ENCODE results near the gene UGP2. TPM values are rescaled to one million over a fixed set of nuclear protein-coding genes. Genes with fewer than 3 reads are reported as not detected.

The UGP2 gene
- total and polyA plus RNA-seq, 2 of the 4 experiments (the other 2 are of a cell fraction), result 45.0 to 58.8 TPM

- Histone ChIP-seq H3K4ac (ENCODE audit: low read depth, low read length) (no peak overlapping the region), H4K91ac (ENCODE audit: insufficient read depth, low read depth, low read length) (no peak overlapping the region), H3K4me3 (ENCODE audit: insufficient read depth, low read depth, low read length) (no peak overlapping the region), H2BK5ac (ENCODE audit: low read depth, low read length, poor library complexity, severe bottlenecking) (no peak overlapping the region), H2AK9ac (replicated peaks; ENCODE audit: low read depth, low read length, poor library complexity) (no peak overlapping the region), H3K14ac (replicated peaks; ENCODE audit: low read depth, low read length) (no peak overlapping the region), H2BK120ac (ENCODE audit: low read depth, low read length) (no peak overlapping the region), H4K5ac (ENCODE audit: low read depth, low read length) (no peak overlapping the region), H3K36me3 (ENCODE audit: control insufficient read depth, insufficient read depth, low read length) (no peaks in the 10 kb centered on the region), H2AK5ac (ENCODE audit: low read depth, low read length) (no peak overlapping the region), H4K8ac (ENCODE audit: low read depth in 2 of 2, low read length in 2 of 2) (no peak overlapping the region), H3K4me2 (ENCODE audit: low read depth, low read length) (no peak overlapping the region), H2BK20ac (ENCODE audit: low read depth, low read length) (no peak overlapping the region), H3K9me3 (ENCODE audit: control insufficient read depth, insufficient read depth, low read length) (no peaks in the 10 kb centered on the region), H2AFZ (replicated peaks; ENCODE audit: low read length, poor library complexity) (no peak overlapping the region), H4K20me1 (ENCODE audit: insufficient read depth, low read length) (no peaks in the 10 kb centered on the region), H3K27me3 (ENCODE audit: control insufficient read depth, insufficient read depth, low read length) (no peaks in the 10 kb centered on the region), H3K4me1 (ENCODE audit: control insufficient read depth, insufficient read depth, low read length) (peaks cover 3% of the 10 kb centered on the region), H3K9me1 (ENCODE audit: insufficient read depth, low read length) (0 out of 2 replicates have a peak, but pooled peaks cover under 1% of the 10 kb centered on the region), H3K9ac (ENCODE audit: low read depth, low read length) (no peak overlapping the region), H3K18ac (ENCODE audit: low read depth, low read length) (no peak overlapping the region), H3K56ac (ENCODE audit: extremely low read depth, insufficient read depth, low read length) (no peak overlapping the region), H3K27ac (ENCODE audit: insufficient read depth, low read length) (no peak overlapping the region), H2BK15ac (ENCODE audit: low read depth, low read length) (no peak overlapping the region), H3K79me1 (ENCODE audit: low read depth in 1 of 2, low read length in 2 of 2) (no peaks in the 10 kb centered on the region), H3K23ac (ENCODE audit: low read depth, low read length) (no peak overlapping the region)
- WGBS, 2 experiments (ENCODE audit: extremely low coverage in 2 of 2, insufficient read length in 1 of 2), result 100% methylated on average over 1 of the region's 3 CpGs; no CpG with 5 or more reads in 1 of the 2 experiments
- ChIA-PET POLR2A (ENCODE audit: unreplicated experiment) (no interaction called here), CTCF (interaction anchor here (1.7 kb wide), 1 partner anchor 21 kb away, joined by 3 read pairs; the partner anchor contains the start of gene UGP2)
- no peak for TF ChIP-seq RFX5 (IDR thresholded peaks at IDR 0.05; ENCODE audit: low read depth, low read length)
- no peak for TF ChIP-seq POLR2A (IDR thresholded peaks at IDR 0.05; ENCODE audit: low read depth, low read length)
- TF ChIP-seq, protein P1, sequence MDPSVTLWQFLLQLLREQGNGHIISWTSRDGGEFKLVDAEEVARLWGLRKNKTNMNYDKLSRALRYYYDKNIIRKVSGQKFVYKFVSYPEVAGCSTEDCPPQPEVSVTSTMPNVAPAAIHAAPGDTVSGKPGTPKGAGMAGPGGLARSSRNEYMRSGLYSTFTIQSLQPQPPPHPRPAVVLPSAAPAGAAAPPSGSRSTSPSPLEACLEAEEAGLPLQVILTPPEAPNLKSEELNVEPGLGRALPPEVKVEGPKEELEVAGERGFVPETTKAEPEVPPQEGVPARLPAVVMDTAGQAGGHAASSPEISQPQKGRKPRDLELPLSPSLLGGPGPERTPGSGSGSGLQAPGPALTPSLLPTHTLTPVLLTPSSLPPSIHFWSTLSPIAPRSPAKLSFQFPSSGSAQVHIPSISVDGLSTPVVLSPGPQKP (IDR thresholded peaks at IDR 0.05; ENCODE audit: borderline replicate concordance, low read depth, low read length), result no peak
- no peak for TF ChIP-seq RCOR1 (IDR thresholded peaks at IDR 0.05; ENCODE audit: insufficient replicate concordance, low read length)
- no peak for TF ChIP-seq SMC3 (IDR thresholded peaks at IDR 0.05; ENCODE audit: low read depth, low read length)
- TF ChIP-seq USF2 (IDR thresholded peaks at IDR 0.05; ENCODE audit: low read depth, low read length), result no peak
- dilution Hi-C loops (cut with HindIII; ENCODE audit: low sequenced_read_pairs, unreplicated experiment) (no loop called here), intact Hi-C loops (cut with micrococcal nuclease) (no loop called here), in situ Hi-C loops (cut with MboI; ENCODE audit: low sequenced_read_pairs) (no loop called here)
- DNase-seq (no peak), ATAC-seq (ENCODE audit: low read depth) (no peak)
- BruUV-seq (replicated peaks), result no TSS peak
Measured at GRCh38 chr2:63821396-63821795, 20.3 kb upstream of the UGP2 start.
